HepG2 (cell line): ENCODE results near the gene SSTR5. TPM values are rescaled to one million over a fixed set of nuclear protein-coding genes. Genes with fewer than 3 reads are reported as not detected.

ENCODE experiments used
- ATAC-seq: fragments of 200-7000 bp; cut with Tn5 transposase; 3 replicates; pipeline ENCODE4 v1.9.1; 2020; ENCODE audit warnings: mild to moderate bottlenecking, moderate library complexity
- BruUV-seq: library from RNA; stranded (reverse); fragments of 400-500 nt; replicated peaks from 2 replicates; lab custom pipeline; 2021; lab: Mats Ljungman, UMichigan
- CTCF ChIA-PET: fragments of 300-600 bp; formaldehyde crosslinking; extraction: SDS; loops from one replicate; lab custom pipeline; 2021; ENCODE audit warnings: low total read pairs, inconsistent platforms, low intra/inter-chr PET ratio; lab: Yijun Ruan, JAX
- POLR2A ChIA-PET: fragments of 350-600 bp; sonication (Branson Sonifier 250); formaldehyde crosslinking; loops from one replicate; lab custom pipeline; 2020; ENCODE audit warnings: antibody characterized with exemption, inconsistent platforms; lab: Yijun Ruan, JAX
- DNase-seq: peaks from one replicate; pipeline ENCODE4 v3.0.0-alpha.2; 2015; ENCODE audit warnings: low spot score
- FAIRE-seq: peaks from 3 replicates; lab custom pipeline; 2011; peaks lifted over from hg19 to GRCh38; lab: Jason Lieb, UNC
- H2AFZ ChIP-seq: one replicate; pipeline ENCODE4 v1.6.1; 2011; ENCODE audit warnings: low read length, inconsistent platforms
- H3K27ac ChIP-seq: fragments of 300-600 bp; 3 replicates; pipeline ENCODE4 v1.8.0; 2011; ENCODE audit warnings: mixed run types, mild to moderate bottlenecking, mixed read lengths, low read length, inconsistent platforms; ENCODE audit not compliant: insufficient read depth; ENCODE audit errors: extremely low read length
- H3K27me3 ChIP-seq, 2 experiments: fragments of 200-600 bp in 1 of 2; 2 replicates in 1 of 2; 3 replicates in 1 of 2; pipeline versions ENCODE4 v1.6.0 to v1.8.0; 2011; ENCODE audit warnings: low read length in 2 of 2, mild to moderate bottlenecking in 2 of 2, moderate library complexity in 2 of 2, inconsistent platforms in 1 of 2; ENCODE audit not compliant: insufficient read depth in 2 of 2, control insufficient read depth in 1 of 2
- H3K36me3 ChIP-seq, 2 experiments: fragments of 200-600 bp in 1 of 2; replicated peaks in 1 of 2; 2 replicates in 1 of 2; 3 replicates in 1 of 2; pipeline versions ENCODE4 v1.5.1 to v1.8.0; 2011; ENCODE audit warnings: low read length in 2 of 2, inconsistent platforms in 1 of 2; ENCODE audit not compliant: insufficient read depth in 2 of 2, control insufficient read depth in 1 of 2
- H3K4me1 ChIP-seq: 2 replicates; pipeline ENCODE4 v1.5.1; 2012; ENCODE audit warnings: low read length, inconsistent platforms; ENCODE audit not compliant: insufficient read depth
- H3K4me2 ChIP-seq: 2 replicates; pipeline ENCODE4 v1.6.0; 2011; ENCODE audit warnings: low read depth, low read length, inconsistent platforms
- H3K4me3 ChIP-seq, 3 experiments: fragments of 200-600 bp in 1 of 3; sonication (generic), shearing (Covaris generic) in 1 of 3; replicated peaks in 1 of 3; 2 replicates each; pipeline ENCODE4 v1.5.1; 2011 to 2016; ENCODE audit warnings: low read length in 3 of 3, inconsistent platforms in 2 of 3, low read depth in 2 of 3, mild to moderate bottlenecking in 2 of 3, control low read depth in 1 of 3, mixed read lengths in 1 of 3; ENCODE audit not compliant: insufficient read depth in 1 of 3
- H3K79me2 ChIP-seq: one replicate; pipeline ENCODE4 v1.6.1; 2011; ENCODE audit warnings: low read length, inconsistent platforms; ENCODE audit not compliant: insufficient read depth
- H3K9ac ChIP-seq: 2 replicates; pipeline ENCODE4 v1.6.0; 2011; ENCODE audit warnings: mild to moderate bottlenecking, low read depth, low read length, inconsistent platforms; ENCODE audit not compliant: insufficient read depth
- H3K9me3 ChIP-seq: 2 replicates; pipeline ENCODE4 v1.5.1; 2012; ENCODE audit warnings: mild to moderate bottlenecking, low read length
- H4K20me1 ChIP-seq: 2 replicates; pipeline ENCODE4 v1.6.0; 2011; ENCODE audit warnings: inconsistent platforms, mild to moderate bottlenecking, low read length, moderate library complexity; ENCODE audit not compliant: insufficient read depth
- ARNT ChIP-seq: fragments of 450-650 bp; IDR thresholded peaks from 2 replicates; pipeline ENCODE4 v1.6.1; 2017
- ATF5 ChIP-seq: sonication (generic); formaldehyde crosslinking; IDR thresholded peaks from 2 replicates; pipeline ENCODE4 v1.4.0; 2020; ENCODE audit warnings: mild to moderate bottlenecking, low read depth, missing genetic modification reagents
- MYNN ChIP-seq: sonication (generic); formaldehyde crosslinking; IDR thresholded peaks from 2 replicates; pipeline ENCODE4 v1.4.0; 2020; ENCODE audit warnings: mild to moderate bottlenecking, low read depth, missing genetic modification reagents
- PLRG1 ChIP-seq: fragments of 450-650 bp; conservative IDR thresholded peaks from 2 replicates; pipeline ENCODE4 v1.6.1; 2016
- ZNF225 ChIP-seq: sonication (generic); formaldehyde crosslinking; IDR thresholded peaks from 2 replicates; pipeline ENCODE4 v1.4.0; 2020; ENCODE audit warnings: mild to moderate bottlenecking, missing genetic modification reagents
- ZNF253 ChIP-seq: sonication (generic); formaldehyde crosslinking; IDR thresholded peaks from 2 replicates; pipeline ENCODE4 v1.8.0; 2022; ENCODE audit warnings: mild to moderate bottlenecking, missing genetic modification reagents, borderline replicate concordance
- ZNF337 ChIP-seq: sonication (generic); formaldehyde crosslinking; IDR thresholded peaks from 2 replicates; pipeline ENCODE4 v1.5.1; 2020; ENCODE audit warnings: missing genetic modification reagents, low read depth, mild to moderate bottlenecking, borderline replicate concordance
- WGBS: methylation state at CpG from one replicate; pipeline ENCODE4 v1.1.6; 2017; ENCODE audit warnings: low lambda C conversion rate; 5-methylcytosine and 5-hydroxymethylcytosine counted together
- in situ Hi-C: cut with HindIII; loops from 2 replicates; pipeline ENCODE4 v1.10.0; 2017; ENCODE audit warnings: low pct_unique_long_range_greater_than_20kb; ENCODE audit not compliant: extremely low pct_ligation_motif_present
- intact Hi-C: fragments of 100-400 bp; cut with micrococcal nuclease; formaldehyde crosslinking; loops from one replicate; pipeline ENCODE4 v1.10.0; 2022; ENCODE audit not compliant: unreplicated experiment
- polyA plus RNA-seq, 8 experiments: library from polyadenylated mRNA; depleted of rRNA in 3 of 8; stranded (reverse) in 7 of 8; unstranded in 1 of 8; fragments of >200 nt; fragmentation: Illumina TruSeq in 4 of 8; extraction: Trizol in 4 of 8; gene quantifications; 2 replicates each; pipeline versions ENCODE4 v1.2.1 to v1.2.3, GENCODE V29; 2011 to 2016; ENCODE audit warnings: low read depth in 4 of 8, missing spikeins in 1 of 8, mixed read lengths in 1 of 8; ENCODE audit not compliant: insufficient read depth in 1 of 8
- total RNA-seq, 5 experiments: library from RNA; depleted of rRNA; stranded (reverse); fragments of >200 nt; fragmentation: Illumina TruSeq; extraction: Trizol; gene quantifications; 2 replicates each; pipeline ENCODE4 v1.2.3, GENCODE V29; 2016; ENCODE audit warnings: low read depth in 1 of 5

The SSTR5 gene
- total and polyA plus RNA-seq, 2 of the 13 experiments (the other 11 are each of a cell fraction or from before 2014, with no cell fraction given): 0.20 to 0.49 TPM

GRCh38 chr16:1031666-1032065, 40.9 kb upstream of the SSTR5 start (continued):
- TF ChIP-seq ZNF337 (CRISPR knock-in tag) (no peak), MYNN (CRISPR knock-in tag) (no peak), ZNF253 (no peak)
- TF ChIP-seq, all 625 proteins: peak for 0

- Histone ChIP-seq H3K4me2 (no peak overlapping the region), H3K36me3 (no peaks in the 10 kb centered on the region), H3K27ac (no peak overlapping the region), H3K9me3 (peaks cover 11% of the 10 kb centered on the region; the same call in 1 of the 2 replicates), H4K20me1 (no peaks in the 10 kb centered on the region), H3K4me1 (peaks cover 10% of the 10 kb centered on the region), H3K79me2 (no peaks in the 10 kb centered on the region), H3K27me3 (peaks cover 13 to 60% of the 10 kb centered on the region in 2 experiments), H2AFZ (no peak overlapping the region), H3K9ac (no peak overlapping the region), H3K4me3 (no peak overlapping the region)
- no peak for DNase-seq
- intact Hi-C loops (no loop called here), in situ Hi-C loops (no loop called here)
- ChIA-PET POLR2A (no interaction called here), CTCF (no interaction called here)
- 20% methylated on average over 2 of the region's 2 CpGs for WGBS
- no peak for TF ChIP-seq ATF5 (CRISPR knock-in tag)
- TF ChIP-seq ARNT: peak; percentile 47; the same call in 1 of the 2 replicates
- TF ChIP-seq ZNF225 (CRISPR knock-in tag): no peak
- TF ChIP-seq PLRG1: 0 out of 2 replicates have a peak, but pooled peaks have one; percentile 55
- no peak for FAIRE-seq
- no peak for ATAC-seq
- no TSS peak for BruUV-seq
These were observed 39.9 kb upstream of the SSTR5 start for GRCh38 chr16:1032607-1033006.
